ENCODE measurements around the gene SPAG9.

Gene SPAG9

GRCh38 chr17:50953831-50954601 lies 166.7 kb downstream of the SPAG9 start:
- TF ChIP-seq TAF1 (IDR thresholded peaks at IDR 0.05; ENCODE audit: borderline replicate concordance, low read depth, low read length) (no peak), POLR2A (IDR thresholded peaks at IDR 0.05; ENCODE audit: low read depth, low read length) (no peak), POLR2AphosphoS5 (IDR thresholded peaks at IDR 0.05; ENCODE audit: low read depth, low read length) (no peak)
- DNase-seq (ENCODE audit: insufficient read length) (no peak), FAIRE-seq (no peak)

- DNase-seq (ENCODE audit: insufficient read length) (no peak), FAIRE-seq (no peak)
- TF ChIP-seq POLR2A (IDR thresholded peaks at IDR 0.05; ENCODE audit: low read depth, low read length), result no peak
- TF ChIP-seq POLR2AphosphoS5 (IDR thresholded peaks at IDR 0.05; ENCODE audit: low read depth, low read length), result no peak
- TF ChIP-seq TAF1 (IDR thresholded peaks at IDR 0.05; ENCODE audit: borderline replicate concordance, low read depth, low read length), result no peak
These were observed 167.2 kb downstream of the SPAG9 start for GRCh38 chr17:50953518-50953830.

GRCh38 chr17:50952889-50953288 lies 167.8 kb downstream of the SPAG9 start:
- no peak for TF ChIP-seq POLR2AphosphoS5 (IDR thresholded peaks at IDR 0.05; ENCODE audit: low read depth, low read length)
- TF ChIP-seq POLR2A (IDR thresholded peaks at IDR 0.05; ENCODE audit: low read depth, low read length), result no peak
- no peak for TF ChIP-seq TAF1 (IDR thresholded peaks at IDR 0.05; ENCODE audit: borderline replicate concordance, low read depth, low read length)
- FAIRE-seq (no peak), DNase-seq (ENCODE audit: insufficient read length) (no peak)

- FAIRE-seq, result no peak
- TF ChIP-seq POLR2AphosphoS5 (IDR thresholded peaks at IDR 0.05; ENCODE audit: low read depth, low read length), result no peak
- no peak for TF ChIP-seq TAF1 (IDR thresholded peaks at IDR 0.05; ENCODE audit: borderline replicate concordance, low read depth, low read length)
- TF ChIP-seq POLR2A (IDR thresholded peaks at IDR 0.05; ENCODE audit: low read depth, low read length), result no peak
- DNase-seq (ENCODE audit: insufficient read length), result no peak
These were observed 168.7 kb downstream of the SPAG9 start for GRCh38 chr17:50952013-50952412.

- peak; percentile 82 for FAIRE-seq
- TF ChIP-seq POLR2A (IDR thresholded peaks at IDR 0.05; ENCODE audit: low read depth, low read length) (no peak), TAF1 (IDR thresholded peaks at IDR 0.05; ENCODE audit: borderline replicate concordance, low read depth, low read length) (no peak), POLR2AphosphoS5 (IDR thresholded peaks at IDR 0.05; ENCODE audit: low read depth, low read length) (no peak)
- DNase-seq (ENCODE audit: insufficient read length), result no peak
These were observed 170.4 kb downstream of the SPAG9 start for GRCh38 chr17:50949989-50950877.

GRCh38 chr17:50949128-50949988 lies 171.3 kb downstream of the SPAG9 start:
- no peak for DNase-seq (ENCODE audit: insufficient read length)
- FAIRE-seq, result no peak
- TF ChIP-seq POLR2A (IDR thresholded peaks at IDR 0.05; ENCODE audit: low read depth, low read length) (no peak), TAF1 (IDR thresholded peaks at IDR 0.05; ENCODE audit: borderline replicate concordance, low read depth, low read length) (no peak), POLR2AphosphoS5 (IDR thresholded peaks at IDR 0.05; ENCODE audit: low read depth, low read length) (no peak)

GRCh38 chr17:50948711-50949110 lies 172.0 kb downstream of the SPAG9 start:
- TF ChIP-seq POLR2A (IDR thresholded peaks at IDR 0.05; ENCODE audit: low read depth, low read length), result no peak
- no peak for TF ChIP-seq POLR2AphosphoS5 (IDR thresholded peaks at IDR 0.05; ENCODE audit: low read depth, low read length)
- no peak for TF ChIP-seq TAF1 (IDR thresholded peaks at IDR 0.05; ENCODE audit: borderline replicate concordance, low read depth, low read length)
- no peak for DNase-seq (ENCODE audit: insufficient read length)
- no peak for FAIRE-seq

GRCh38 chr17:50947782-50948543 lies 172.7 kb downstream of the SPAG9 start:
- FAIRE-seq (no peak), DNase-seq (ENCODE audit: insufficient read length) (no peak)
- TF ChIP-seq POLR2A (IDR thresholded peaks at IDR 0.05; ENCODE audit: low read depth, low read length), result no peak
- TF ChIP-seq TAF1 (IDR thresholded peaks at IDR 0.05; ENCODE audit: borderline replicate concordance, low read depth, low read length), result no peak
- no peak for TF ChIP-seq POLR2AphosphoS5 (IDR thresholded peaks at IDR 0.05; ENCODE audit: low read depth, low read length)

GRCh38 chr17:50946891-50947781 lies 173.5 kb downstream of the SPAG9 start:
- TF ChIP-seq TAF1 (IDR thresholded peaks at IDR 0.05; ENCODE audit: borderline replicate concordance, low read depth, low read length) (no peak), POLR2A (IDR thresholded peaks at IDR 0.05; ENCODE audit: low read depth, low read length) (no peak), POLR2AphosphoS5 (IDR thresholded peaks at IDR 0.05; ENCODE audit: low read depth, low read length) (no peak)
- FAIRE-seq, result no peak
- DNase-seq (ENCODE audit: insufficient read length), result no peak

Data from GM12892 (cell line).